GM12801 (cell line): ENCODE data around the gene FLT1.

ENCODE experiments used
- CTCF ChIP-seq: IDR thresholded peaks from one replicate; pipeline ENCODE4 v1.5.1; 2011; ENCODE audit warnings: control low read depth; ENCODE audit not compliant: insufficient read length; ENCODE audit errors: extremely low read depth

FLT1 gene

GRCh38 chr13:28447206-28447605 is 47.7 kb downstream of the FLT1 start:
- no peak for TF ChIP-seq CTCF

GRCh38 chr13:28442839-28443238 is 52.1 kb downstream of the FLT1 start:
- TF ChIP-seq CTCF: no peak

- no peak for TF ChIP-seq CTCF
Measured at GRCh38 chr13:28441529-28441928, 53.4 kb downstream of the FLT1 start.

DNA sequence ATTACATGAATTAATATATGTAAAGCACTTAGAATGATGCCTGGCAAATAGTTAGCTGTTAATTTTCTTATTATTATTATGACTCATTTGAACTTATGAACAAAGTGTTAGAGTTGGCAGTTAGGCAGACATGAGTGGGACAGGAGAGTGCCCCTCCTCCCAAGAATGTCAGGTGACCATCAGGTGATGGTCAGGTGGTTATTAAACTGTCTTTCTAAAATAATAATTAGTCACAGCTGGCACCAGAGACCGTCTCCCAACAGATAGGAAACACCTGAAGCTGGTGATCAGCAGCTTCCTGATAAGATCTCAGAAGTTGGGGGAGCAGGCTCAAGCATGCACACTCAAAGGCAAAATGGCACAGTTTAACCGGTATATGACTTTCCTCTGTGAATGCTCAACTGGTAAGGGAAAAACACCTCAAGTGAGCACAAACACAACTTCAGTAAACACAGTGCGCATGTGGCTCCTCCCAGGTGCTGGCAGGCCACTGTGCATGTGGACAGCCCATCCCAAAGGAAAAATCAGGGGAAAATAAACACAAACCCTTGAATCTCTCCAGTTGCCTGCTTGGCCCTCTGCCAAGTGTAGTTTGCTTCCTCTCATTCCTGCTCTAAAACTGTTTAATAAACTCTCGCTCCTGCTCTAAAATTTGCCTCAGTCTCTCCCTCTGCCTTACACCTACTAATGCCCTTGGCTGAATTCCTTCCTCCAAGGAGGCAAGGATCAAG is 54.0 kb downstream of the FLT1 start:
- TF ChIP-seq CTCF: no peak

DNA sequence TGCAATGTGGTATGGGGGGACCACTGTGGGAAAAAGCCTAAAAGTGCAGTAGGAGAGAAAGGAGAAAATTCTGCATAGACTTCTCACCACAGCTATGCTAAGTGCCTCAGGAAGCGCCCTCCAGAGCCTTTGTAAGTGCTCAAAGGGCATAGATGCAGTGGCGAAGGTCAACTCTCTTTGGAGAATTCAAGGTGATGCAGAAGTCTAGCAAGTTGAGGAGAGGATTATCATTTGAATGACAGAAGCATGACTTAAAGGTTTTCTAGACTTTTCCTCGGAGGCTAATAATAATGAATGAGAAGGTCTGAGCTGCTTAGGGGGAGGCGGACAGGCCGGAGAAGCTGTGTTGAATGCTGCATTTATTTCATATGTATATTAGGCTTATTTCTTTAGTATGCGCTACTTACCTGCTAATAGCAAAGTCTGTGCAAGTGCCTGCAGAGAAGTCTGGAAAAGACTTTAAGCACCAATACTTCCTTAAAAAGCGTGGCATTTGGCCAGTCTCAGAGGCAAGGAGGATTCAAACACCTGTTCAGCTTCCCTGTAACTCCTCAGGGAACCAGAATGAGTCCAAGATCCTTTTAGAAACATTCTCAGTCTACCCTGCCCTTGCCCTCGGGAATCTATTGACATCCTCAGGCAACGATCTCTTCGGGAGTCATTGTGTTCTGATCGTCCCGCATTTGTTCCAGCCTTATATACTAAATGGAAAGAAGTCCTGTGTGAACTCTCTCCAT is 56.2 kb downstream of the FLT1 start:
- no peak for TF ChIP-seq CTCF

DNA sequence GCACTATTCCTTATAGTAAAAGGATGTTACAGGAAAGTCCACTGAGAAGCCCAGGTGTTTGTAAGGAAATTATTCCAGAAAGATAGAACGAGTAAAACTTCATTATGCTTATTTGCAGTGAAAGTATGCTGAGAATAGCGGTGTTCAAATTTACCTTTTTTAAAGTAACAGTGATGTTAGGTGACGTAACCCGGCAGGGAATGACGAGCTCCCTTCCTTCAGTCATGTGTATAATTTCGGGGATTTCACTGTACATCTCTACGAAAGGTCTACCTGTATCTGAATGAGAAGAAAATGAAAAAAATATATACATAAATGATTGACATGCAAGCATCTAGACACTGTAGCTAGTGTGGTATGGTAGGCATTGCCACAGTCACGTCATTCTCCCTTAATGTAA is 56.9 kb downstream of the FLT1 start:
- TF ChIP-seq CTCF: no peak

GRCh38 chr13:28435917-28436316 is 59.0 kb downstream of the FLT1 start:
- TF ChIP-seq CTCF: no peak
